Activated naive CD4-positive, alpha-beta T cell (primary cell): ENCODE data around the gene NSMF.

Source experiments
- DNase-seq, 4 experiments: peaks; one replicate each; lab custom pipeline; 2025; lab: John Stamatoyannopoulos, UW

Gene NSMF

DNA sequence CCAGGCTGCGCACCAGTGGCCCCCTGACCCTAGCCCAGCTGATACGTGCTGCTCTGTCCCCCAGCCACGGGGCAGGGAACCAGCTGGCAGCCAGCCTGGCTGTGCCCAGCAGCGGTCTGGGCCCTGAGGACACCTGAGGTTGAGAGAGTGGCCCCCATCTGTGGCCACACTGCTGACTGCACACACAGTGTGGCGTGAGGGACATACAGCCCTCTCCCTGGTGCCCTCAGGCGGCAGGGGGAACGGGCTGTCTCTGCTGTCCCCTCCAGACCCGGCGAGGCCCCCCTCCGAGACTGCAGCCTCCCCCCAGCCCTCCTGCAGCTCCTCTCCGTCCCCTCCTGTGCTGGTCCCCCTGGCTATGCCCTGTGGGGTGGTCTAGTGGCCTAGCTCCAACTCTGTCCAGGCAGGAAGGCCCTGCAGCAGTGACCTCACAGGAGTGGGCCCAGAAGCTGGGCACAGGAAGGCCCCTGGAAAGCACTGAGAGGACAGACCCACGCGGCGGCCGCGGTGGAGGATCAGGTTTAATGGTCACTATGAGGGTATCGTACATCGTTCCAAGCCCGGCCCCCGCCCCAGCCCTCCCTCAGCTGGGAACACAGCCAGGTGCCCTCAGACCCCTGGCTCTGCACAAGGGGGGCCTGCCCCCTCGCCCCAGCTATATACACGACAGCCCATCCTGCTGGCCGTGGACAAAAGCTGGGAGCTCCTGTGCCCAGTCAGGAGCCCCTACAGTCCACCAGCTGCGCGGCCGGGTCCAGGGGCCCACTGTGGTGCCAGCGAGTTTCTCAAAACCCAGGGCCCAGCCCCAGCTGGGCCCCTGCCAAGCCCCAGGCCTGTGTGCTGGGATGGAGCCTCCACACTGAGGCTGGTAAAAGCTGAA, 11.2 kb downstream of the NSMF start:
- no peak for DNase-seq

- DNase-seq, result no peak
These were observed 12.2 kb downstream of the NSMF start for GRCh38 chr9:137446851-137447471.

DNA sequence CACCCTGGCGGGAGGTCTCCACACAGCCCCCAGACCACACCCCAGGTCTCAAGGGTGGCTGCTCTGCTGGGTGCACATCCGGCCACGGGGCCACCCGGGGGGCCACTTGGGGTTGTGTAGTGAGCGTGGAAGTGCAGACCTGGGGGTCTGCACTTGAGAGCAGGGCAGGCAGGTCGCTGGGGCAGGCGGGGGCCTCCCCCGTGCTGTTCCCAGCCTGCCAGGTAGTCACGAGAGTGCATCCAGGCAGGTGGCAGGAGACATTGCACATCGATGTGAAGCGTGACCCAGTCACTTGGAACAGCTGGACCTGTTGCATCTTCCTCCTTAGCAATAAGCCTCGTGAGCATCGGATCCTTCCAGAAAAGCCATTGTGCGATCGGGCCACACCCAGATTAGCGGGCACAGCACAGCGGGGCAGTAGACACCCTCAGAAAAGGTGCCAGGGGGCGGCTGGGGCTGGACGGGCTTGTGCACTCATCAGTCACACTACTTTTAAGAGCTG, 13.2 kb downstream of the NSMF start:
- DNase-seq, result no peak

- peak; percentile 71 to 82 (median 76) for DNase-seq
These were observed 13.8 kb downstream of the NSMF start for GRCh38 chr9:137445275-137445807.

GRCh38 chr9:137444106-137444790, 14.9 kb downstream of the NSMF start:
- DNase-seq, result no peak

DNA sequence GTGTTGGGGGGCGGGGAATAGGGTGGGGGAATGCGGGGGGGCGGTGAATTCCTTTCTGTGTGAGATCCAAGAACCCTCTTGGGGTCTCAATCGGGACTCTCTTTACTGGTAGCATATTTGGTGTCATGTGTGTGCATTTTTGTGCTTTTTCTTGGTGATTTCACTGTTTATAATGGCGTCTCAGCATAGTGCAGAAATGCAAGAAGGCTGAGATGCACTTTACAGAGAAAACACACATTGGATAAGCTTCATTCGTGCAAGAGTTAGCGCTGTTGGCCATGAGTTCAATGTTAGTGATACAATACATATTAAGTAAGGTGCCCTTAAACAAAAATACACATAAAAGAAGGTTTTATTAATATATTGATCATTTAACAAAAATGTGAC, 17.2 kb downstream of the NSMF start:
- no peak for DNase-seq

GRCh38 chr9:137441289-137441934, 17.7 kb downstream of the NSMF start, which contains the start of gene ENTPD8:
ENTPD8 (minus strand) TSS chr9:137441357; CDS start chr9:137438285, 3,072 bp downstream.
- DNase-seq, result peak in 1 of 4 experiments; percentile 24

- DNase-seq, result no peak
These were observed 19.9 kb downstream of the NSMF start for GRCh38 chr9:137439158-137439714.

DNA sequence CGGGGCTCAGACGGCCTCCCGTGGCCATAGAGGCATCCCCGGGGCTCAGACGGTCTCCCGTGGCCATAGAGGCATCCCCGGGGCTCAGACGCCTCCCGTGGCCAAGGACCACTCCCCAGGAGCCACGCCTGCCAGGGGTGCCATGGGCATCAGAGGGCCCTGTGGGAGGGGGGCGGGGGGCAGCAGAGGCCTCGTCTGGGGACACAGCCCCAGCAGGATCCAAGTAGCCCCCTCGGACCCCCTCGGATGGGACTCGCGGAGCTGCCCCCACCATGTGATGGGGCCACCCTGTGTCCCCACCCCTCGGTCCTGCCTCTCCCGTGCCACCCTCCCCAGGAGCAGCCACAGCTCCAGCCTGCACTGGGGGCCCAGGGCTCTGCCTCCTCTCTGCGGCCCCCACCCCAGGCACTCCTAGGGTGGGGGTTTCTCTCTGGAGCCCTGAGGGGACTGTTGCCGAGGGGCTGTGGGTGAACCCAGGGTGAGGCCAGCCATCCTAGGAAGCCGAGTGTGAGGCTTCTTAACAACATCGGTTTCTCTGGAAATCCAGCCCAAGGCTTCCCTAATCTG, 20.5 kb downstream of the NSMF start:
- DNase-seq, result no peak

DNA sequence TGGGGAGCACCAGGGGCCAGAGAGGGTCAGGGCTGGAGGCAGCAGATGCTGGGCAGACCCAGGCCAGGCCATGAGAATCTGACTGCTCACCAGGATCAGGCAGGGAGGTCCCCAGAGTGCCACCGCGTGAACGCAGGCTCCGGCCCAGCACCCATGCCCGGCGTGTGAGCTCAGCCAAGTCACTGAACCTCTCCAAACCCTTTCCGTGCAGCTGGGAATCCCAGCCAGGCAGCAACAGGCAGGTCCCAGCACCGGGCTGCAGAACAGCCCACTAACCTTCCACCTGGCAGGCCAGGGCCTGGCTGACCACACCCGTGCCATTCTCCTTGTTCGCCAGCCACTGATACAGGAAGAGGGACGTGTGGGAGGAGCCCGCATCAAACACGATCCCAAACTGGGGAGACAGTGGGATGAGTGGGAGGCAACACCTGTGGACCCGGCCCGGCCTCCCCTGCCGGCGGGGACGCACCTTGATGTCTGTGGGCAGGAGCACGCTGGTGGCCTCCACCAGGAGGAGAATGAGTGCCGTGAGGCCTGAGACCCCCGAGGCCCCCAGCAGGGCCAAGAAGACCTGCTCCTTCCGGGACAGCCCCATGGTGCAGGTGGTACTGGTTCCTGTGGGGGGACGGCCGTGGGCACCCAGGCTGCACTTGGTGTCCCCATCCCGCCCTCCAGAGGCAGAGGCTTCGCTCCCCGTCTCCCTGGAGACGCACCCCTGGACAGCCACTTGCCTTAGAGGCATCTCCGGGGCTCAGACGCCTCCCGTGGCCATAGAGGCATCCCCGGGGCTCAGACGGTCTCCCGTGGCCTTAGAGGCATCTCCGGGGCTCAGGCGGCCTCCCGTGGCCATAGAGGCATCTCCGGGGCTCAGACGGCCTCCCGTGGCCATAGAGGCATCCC, 21.2 kb downstream of the NSMF start:
- no peak for DNase-seq

DNA sequence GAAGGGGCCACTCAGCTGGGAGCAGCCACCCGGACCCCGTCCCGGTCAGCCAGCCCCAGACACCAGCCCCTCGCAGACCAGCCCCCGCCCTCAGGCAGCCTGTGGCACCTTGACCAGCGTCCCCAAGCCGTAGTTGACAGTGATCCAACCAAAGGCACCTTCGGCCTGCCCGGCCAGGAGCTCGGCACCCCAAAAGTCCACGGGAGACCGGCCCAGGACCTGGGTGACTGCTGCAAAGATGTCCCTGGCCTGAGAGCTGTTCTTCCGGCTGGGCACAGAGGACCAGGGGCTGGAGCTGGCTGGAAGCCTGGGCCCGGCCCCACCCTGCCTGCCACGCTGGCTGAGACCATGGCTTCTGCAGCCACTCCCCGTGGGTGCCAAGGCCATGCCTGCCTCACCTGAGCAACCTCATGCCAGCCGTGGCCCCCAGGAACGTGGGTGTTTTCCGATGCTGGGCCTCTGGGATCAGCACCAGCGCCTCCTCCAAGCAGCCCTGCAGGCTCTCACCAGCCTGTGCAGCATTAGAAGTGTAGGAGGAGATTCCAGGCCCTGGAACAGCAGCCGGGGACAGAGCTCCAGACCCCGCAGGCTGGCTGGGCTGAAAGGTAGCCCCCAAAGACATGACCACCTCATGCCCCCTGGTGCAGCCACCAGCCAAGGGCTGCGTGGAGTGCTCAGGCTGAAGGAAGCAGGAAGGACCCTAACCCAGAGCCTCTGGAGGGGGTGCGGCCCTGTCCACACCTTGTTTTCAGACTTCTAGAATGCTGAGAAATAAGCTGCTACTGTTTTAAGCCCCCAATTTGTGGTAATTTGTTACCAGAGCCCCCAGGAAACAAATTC, 22.2 kb downstream of the NSMF start:
- no peak for DNase-seq

DNA sequence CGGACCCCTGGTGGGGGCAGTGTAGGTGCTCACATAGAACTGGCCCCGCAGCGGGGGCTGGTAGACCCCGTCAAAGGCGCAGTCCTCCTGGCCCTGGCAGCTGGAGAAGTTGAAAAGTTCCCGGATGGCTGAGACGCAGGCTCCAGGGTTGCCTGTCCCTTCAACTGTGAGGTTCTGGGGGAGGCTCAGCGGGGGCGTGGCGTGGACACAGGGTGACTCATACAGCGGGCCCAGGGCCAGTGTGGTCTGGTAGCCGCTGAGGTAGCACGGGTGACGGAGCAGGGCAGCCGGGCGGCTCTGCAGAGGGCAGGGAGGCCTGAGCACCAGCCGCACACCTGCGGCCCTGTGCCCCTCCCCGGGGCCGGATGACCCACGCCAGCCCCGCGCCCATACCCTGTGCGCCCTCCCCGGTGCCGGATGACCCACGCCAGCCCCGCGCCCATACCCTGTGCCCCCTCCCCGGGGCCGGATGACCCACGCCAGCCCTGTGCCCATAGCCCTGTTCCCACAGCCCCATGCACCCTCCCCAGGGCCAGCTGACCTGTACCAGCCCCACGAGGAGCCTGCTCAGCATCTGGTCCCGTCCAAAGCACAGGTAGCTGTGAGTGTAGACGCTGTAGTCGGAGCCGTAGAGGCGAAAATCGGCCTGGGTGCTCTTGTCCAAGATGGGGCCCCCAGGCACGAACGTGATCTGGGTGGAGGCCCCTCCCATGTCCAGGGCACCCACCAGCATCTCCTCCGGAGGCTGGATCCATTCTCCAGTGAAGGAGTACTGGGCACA, 23.0 kb downstream of the NSMF start:
- no peak for DNase-seq

DNA sequence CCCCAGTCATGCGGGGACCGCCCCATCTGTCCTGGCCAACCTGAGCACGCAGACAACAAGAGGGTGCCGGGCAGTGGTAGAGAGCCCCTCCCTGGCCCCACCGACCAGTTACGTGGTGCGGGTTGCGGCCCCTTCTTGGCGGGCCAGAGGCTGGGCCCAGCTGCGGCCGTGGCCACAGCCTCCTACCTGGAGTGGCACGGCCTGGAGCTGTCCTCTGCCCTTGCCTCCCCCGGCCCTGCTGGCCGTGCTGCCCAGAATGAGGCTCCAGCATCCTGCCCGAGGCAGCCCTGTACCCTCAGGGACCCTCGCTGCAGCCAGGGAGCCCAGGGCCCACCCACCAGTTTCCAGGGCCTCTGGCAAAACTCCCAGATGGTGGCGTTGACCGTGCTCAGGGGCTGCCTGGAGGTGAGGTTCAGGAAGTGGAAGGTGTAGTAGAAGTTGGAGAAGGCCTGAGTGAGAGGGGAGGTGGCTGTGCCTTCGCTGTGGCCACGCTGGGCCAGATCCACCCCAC, 23.7 kb downstream of the NSMF start:
- DNase-seq, result no peak

DNA sequence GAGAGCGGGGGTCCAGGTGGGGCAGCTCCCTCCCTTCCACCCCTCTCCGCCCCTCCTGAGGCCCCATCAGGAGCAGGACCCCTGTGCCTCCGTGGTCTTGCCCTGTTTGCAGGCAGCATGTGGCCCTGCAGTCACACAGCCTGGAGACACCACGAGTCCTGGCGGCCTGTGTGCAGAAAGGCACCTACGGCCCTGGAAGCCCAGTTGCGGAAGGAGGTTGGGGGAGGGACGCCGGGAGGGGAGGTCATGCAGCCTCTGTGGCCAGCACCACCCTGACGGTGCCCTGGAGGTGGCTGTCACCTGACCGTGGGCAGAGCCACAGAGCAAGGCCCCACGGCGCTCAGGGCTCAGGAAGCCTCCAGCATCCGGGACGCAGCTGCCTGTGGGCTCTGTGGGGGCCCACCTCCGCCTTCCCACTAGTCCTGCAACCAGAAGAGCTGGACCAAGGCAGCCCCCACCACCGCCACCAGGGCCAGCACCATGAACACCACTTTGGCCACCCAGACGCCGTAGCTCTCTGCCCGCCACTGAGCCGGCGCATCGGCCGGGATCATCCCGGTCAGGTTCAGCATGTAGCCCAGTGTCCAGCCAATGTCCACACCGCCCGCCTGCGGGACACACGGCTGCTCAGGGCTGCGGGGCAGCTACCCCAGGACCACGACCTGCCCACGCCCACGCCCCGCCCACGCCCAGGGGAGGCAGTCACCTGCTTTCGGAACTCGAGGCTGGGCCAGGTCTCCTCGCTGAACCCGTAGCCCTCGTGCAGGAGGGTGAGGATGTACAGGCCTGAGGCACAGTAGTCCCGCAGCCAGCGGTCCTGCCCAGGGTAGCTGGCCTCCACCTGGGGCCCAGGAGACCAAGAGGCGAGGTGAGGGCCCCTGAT, 24.4 kb downstream of the NSMF start:
- no peak for DNase-seq

- no peak for DNase-seq
These were observed 25.2 kb downstream of the NSMF start for GRCh38 chr9:137433916-137434431.

DNA sequence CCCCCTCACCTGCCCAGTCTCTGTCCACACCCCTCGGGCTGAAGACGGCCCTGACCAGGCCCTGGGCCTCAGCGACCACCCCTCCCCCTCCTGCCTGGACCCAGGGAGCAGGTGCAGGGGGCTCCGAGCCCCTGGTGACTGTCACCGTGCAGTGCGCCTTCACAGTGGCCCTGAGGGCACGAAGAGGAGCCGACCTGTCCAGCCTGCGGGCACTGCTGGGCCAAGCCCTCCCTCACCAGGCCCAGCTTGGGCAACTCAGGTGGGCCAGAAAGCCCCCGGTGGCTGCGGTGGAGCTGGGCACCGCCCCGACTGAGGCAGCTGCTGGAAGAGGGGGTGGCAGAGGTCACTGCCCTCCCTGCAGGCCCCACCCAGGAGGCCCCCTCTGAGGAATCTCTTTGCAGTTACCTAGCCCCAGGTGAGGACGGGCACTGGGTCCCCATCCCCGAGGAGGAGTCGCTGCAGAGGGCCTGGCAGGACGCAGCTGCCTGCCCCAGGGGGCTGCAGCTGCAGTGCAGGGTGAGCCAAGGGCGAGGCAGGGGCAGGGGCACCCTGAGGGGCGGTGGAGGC, 25.7 kb downstream of the NSMF start:
- DNase-seq, result no peak
